Gastroesophageal sphincter (tissue), 3 donors: ENCODE results near the gene STK16.

Source experiments
- EP300 ChIP-seq: sonication (generic); formaldehyde crosslinking; IDR thresholded peaks from one replicate; pipeline ENCODE4 v1.6.1; 2017; ENCODE audit warnings: antibody characterized with exemption, mild to moderate bottlenecking
- POLR2A ChIP-seq, 2 donors: fragments of 450-650 bp; IDR thresholded peaks; one replicate each; pipeline ENCODE4 v1.6.1; 2017; ENCODE audit warnings: antibody characterized with exemption in 2 of 2, mild to moderate bottlenecking in 2 of 2, moderate library complexity in 1 of 2
- POLR2AphosphoS5 ChIP-seq: sonication (generic); formaldehyde crosslinking; IDR thresholded peaks from one replicate; pipeline ENCODE4 v1.6.1; 2017; ENCODE audit warnings: antibody characterized with exemption
- TF ChIP-seq, protein P1 (sequence below), 4 experiments: fragments of 200-600 bp in 2 of 4; fragments of 450-650 bp in 2 of 4; sonication (generic) in 1 of 4; IDR thresholded peaks; one replicate each; pipeline ENCODE4 v1.5.1; 2017 to 2019; ENCODE audit warnings: antibody characterized with exemption in 4 of 4, mild to moderate bottlenecking in 2 of 4, moderate library complexity in 2 of 4

GRCh38 chr2:219205165-219205538 lies 40.1 kb upstream of the STK16 start:
- TF ChIP-seq EP300: no peak
- TF ChIP-seq, protein P1, sequence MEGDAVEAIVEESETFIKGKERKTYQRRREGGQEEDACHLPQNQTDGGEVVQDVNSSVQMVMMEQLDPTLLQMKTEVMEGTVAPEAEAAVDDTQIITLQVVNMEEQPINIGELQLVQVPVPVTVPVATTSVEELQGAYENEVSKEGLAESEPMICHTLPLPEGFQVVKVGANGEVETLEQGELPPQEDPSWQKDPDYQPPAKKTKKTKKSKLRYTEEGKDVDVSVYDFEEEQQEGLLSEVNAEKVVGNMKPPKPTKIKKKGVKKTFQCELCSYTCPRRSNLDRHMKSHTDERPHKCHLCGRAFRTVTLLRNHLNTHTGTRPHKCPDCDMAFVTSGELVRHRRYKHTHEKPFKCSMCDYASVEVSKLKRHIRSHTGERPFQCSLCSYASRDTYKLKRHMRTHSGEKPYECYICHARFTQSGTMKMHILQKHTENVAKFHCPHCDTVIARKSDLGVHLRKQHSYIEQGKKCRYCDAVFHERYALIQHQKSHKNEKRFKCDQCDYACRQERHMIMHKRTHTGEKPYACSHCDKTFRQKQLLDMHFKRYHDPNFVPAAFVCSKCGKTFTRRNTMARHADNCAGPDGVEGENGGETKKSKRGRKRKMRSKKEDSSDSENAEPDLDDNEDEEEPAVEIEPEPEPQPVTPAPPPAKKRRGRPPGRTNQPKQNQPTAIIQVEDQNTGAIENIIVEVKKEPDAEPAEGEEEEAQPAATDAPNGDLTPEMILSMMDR (IDR thresholded peaks at IDR 0.05): no peak
- no peak for TF ChIP-seq POLR2A (IDR thresholded peaks at IDR 0.05)
- no peak for TF ChIP-seq POLR2AphosphoS5
